Kidney epithelial cell (primary cell): Measurements from ENCODE around the gene ZCCHC7. TPM values are rescaled to one million over a fixed set of nuclear protein-coding genes. Genes with fewer than 3 reads are reported as not detected.

Experiments
- DNase-seq: peaks from one replicate; pipeline ENCODE4 v3.0.0-alpha.2; 2010; ENCODE audit warnings: low read depth
- H3K27me3 ChIP-seq: 2 replicates; pipeline ENCODE4 v1.6.0; 2011; ENCODE audit warnings: low read length; ENCODE audit not compliant: control insufficient read depth, insufficient read depth
- H3K36me3 ChIP-seq: 2 replicates; pipeline ENCODE4 v1.5.1; 2011; ENCODE audit warnings: low read length; ENCODE audit not compliant: control insufficient read depth, insufficient read depth
- H3K4me3 ChIP-seq: 2 replicates; pipeline ENCODE4 v1.5.1; 2011; ENCODE audit warnings: low read depth, mild to moderate bottlenecking, control low read depth, low read length
- CTCF ChIP-seq: IDR thresholded peaks from 2 replicates; pipeline ENCODE4 v1.5.1; 2011; ENCODE audit warnings: mild to moderate bottlenecking, moderate library complexity, low read length, control low read depth, inconsistent platforms; ENCODE audit not compliant: insufficient read depth, poor library complexity, severe bottlenecking
- total RNA-seq: library from RNA; depleted of rRNA; stranded (reverse); fragments of >200 nt; gene quantifications from 2 replicates; pipeline ENCODE4 v1.2.3, GENCODE V29; 2015

Gene ZCCHC7
- total RNA-seq, 1 donor from 2014 or later, result 18.0 TPM

GRCh38 chr9:37241340-37241739, 121.0 kb downstream of the ZCCHC7 start:
- no peak overlapping the region for H3K4me3 ChIP-seq

GRCh38 chr9:37242089-37242488, 121.7 kb downstream of the ZCCHC7 start:
- no peak for DNase-seq
- TF ChIP-seq CTCF, result no peak
- no peaks in the 10 kb centered on the region for H3K27me3 ChIP-seq
- H3K36me3 ChIP-seq, result no peaks in the 10 kb centered on the region
- no peak overlapping the region for H3K4me3 ChIP-seq

More at GRCh38 chr9:37241340-37241739, 121.0 kb downstream of the ZCCHC7 start:
- no peak for TF ChIP-seq CTCF
- no peak for DNase-seq
- no peaks in the 10 kb centered on the region for H3K36me3 ChIP-seq
- no peaks in the 10 kb centered on the region for H3K27me3 ChIP-seq

- no peak for DNase-seq
- no peak for TF ChIP-seq CTCF
- no peaks in the 10 kb centered on the region for H3K27me3 ChIP-seq
- no peak overlapping the region for H3K4me3 ChIP-seq
- no peaks in the 10 kb centered on the region for H3K36me3 ChIP-seq
Observed at GRCh38 chr9:37243588-37244345, 123.4 kb downstream of the ZCCHC7 start.

GRCh38 chr9:37246826-37247225, 126.5 kb downstream of the ZCCHC7 start:
- H3K36me3 ChIP-seq, result no peaks in the 10 kb centered on the region
- no peak for DNase-seq
- TF ChIP-seq CTCF, result no peak
- H3K4me3 ChIP-seq, result no peak overlapping the region
- no peaks in the 10 kb centered on the region for H3K27me3 ChIP-seq

GRCh38 chr9:37248651-37249163, 128.3 kb downstream of the ZCCHC7 start:
- no peaks in the 10 kb centered on the region for H3K36me3 ChIP-seq
- H3K27me3 ChIP-seq, result no peaks in the 10 kb centered on the region
- H3K4me3 ChIP-seq, result no peak overlapping the region
- no peak for TF ChIP-seq CTCF
- no peak for DNase-seq

GRCh38 chr9:37251452-37251851, 131.1 kb downstream of the ZCCHC7 start:
- no peak for TF ChIP-seq CTCF
- H3K27me3 ChIP-seq, result no peaks in the 10 kb centered on the region
- DNase-seq, result no peak
- H3K36me3 ChIP-seq, result no peaks in the 10 kb centered on the region
- H3K4me3 ChIP-seq, result no peak overlapping the region
